Transverse colon (tissue), 4 donors: ENCODE measurements around the gene SMAD4. TPM values are rescaled to one million over a fixed set of nuclear protein-coding genes. Genes with fewer than 3 reads are reported as not detected.

ENCODE experiments used
- DNase-seq: peaks from one replicate; pipeline ENCODE4 v3.0.0-alpha.2; 2019
- H3K27ac ChIP-seq, 4 donors: fragments of 200-600 bp; sonication (generic); 2 replicates each; pipeline ENCODE4 v1.5.1; 2016 to 2018; ENCODE audit warnings: inconsistent platforms in 4 of 4
- H3K27me3 ChIP-seq: fragments of 200-600 bp; sonication (generic); 2 replicates; pipeline ENCODE4 v1.5.1; 2017; ENCODE audit warnings: inconsistent platforms
- H3K36me3 ChIP-seq, 4 donors: fragments of 200-600 bp; sonication (generic); 2 replicates each; pipeline ENCODE4 v1.5.1; 2017 to 2019; ENCODE audit warnings: inconsistent platforms in 4 of 4
- H3K4me1 ChIP-seq, 4 donors: fragments of 200-600 bp; sonication (generic); 2 replicates each; pipeline ENCODE4 v1.5.1; 2017 to 2020; ENCODE audit warnings: inconsistent platforms in 4 of 4
- H3K4me3 ChIP-seq, 4 donors: fragments of 200-600 bp; sonication (generic); 1 replicate in 1 of 4; 2 replicates in 3 of 4; pipeline versions ENCODE4 v1.5.1 to v1.6.1; 2017 to 2019; ENCODE audit warnings: inconsistent platforms in 4 of 4
- H3K9me3 ChIP-seq, 2 donors: fragments of 200-600 bp; sonication (generic); 2 replicates each; pipeline ENCODE4 v1.5.1; 2017 to 2019; ENCODE audit warnings: inconsistent platforms in 2 of 2
- EP300 ChIP-seq: sonication (generic); formaldehyde crosslinking; IDR thresholded peaks from one replicate; pipeline ENCODE4 v1.6.1; 2017; ENCODE audit warnings: antibody characterized with exemption, low read depth
- POLR2A ChIP-seq: fragments of 450-650 bp; IDR thresholded peaks from one replicate; pipeline ENCODE4 v1.6.1; 2016; ENCODE audit warnings: antibody characterized with exemption, mild to moderate bottlenecking, moderate library complexity
- POLR2AphosphoS5 ChIP-seq, 3 donors: sonication (generic); formaldehyde crosslinking; IDR thresholded peaks; one replicate each; pipeline ENCODE4 v1.6.1; 2016; ENCODE audit warnings: antibody characterized with exemption in 3 of 3
- WGBS, 2 donors: methylation state at CpG; one replicate each; pipeline ENCODE4 v1.1.5; 2018; ENCODE audit warnings: low coverage in 1 of 2; 5-methylcytosine and 5-hydroxymethylcytosine counted together
- in situ Hi-C, 4 donors: fragments of 200-750 bp; cut with MboI; loops; one replicate each; pipeline versions ENCODE4 v1.15.0 to v1.15.1; 2017; ENCODE audit warnings: low sequenced_read_pairs in 3 of 4, low pct_ligation_motif_present in 1 of 4, low pct_unique_long_range_greater_than_20kb in 1 of 4
- intact Hi-C: fragments of 100-400 bp; cut with DNase I; formaldehyde crosslinking; loops from one replicate; pipeline ENCODE4 v1.15.1; 2023; ENCODE audit warnings: low total_unique reads
- total RNA-seq, 4 donors: library from RNA; depleted of rRNA; stranded (reverse); fragments of >200 nt; gene quantifications; one replicate each; pipeline ENCODE4 v1.1.0, GENCODE V29; 2016
- TF ChIP-seq, protein P1 (sequence below), 5 experiments: fragments of 200-600 bp in 3 of 5; fragments of 450-650 bp in 2 of 5; sonication (generic) in 3 of 5; IDR thresholded peaks; 1 replicate in 2 of 5; 2 replicates in 3 of 5; pipeline ENCODE4 v1.5.1; 2016 to 2017; ENCODE audit warnings: antibody characterized with exemption in 5 of 5, inconsistent platforms in 3 of 5, mild to moderate bottlenecking in 2 of 5, moderate library complexity in 1 of 5

Gene SMAD4
- total RNA-seq, 4 donors from 2014 or later: 77.1 to 172 (median 85.6) TPM

DNA sequence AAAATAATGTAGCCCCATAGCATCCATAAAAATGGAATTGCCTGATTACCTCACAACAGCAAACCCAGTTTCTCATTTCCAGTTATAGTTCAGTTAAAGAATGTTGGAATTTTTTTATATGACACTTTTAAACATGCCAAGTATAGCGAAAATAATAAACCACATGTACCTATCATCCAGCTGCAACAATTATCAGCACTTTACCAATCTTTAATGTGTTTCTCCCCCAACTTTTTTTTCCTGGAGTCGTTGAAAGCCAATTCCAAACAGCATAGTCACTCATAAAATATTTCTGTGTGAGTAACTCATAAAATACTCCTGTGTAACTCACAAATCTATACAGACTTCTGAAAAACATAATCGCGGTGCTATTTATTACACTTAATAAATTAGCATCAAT lies 38.1 kb downstream of the SMAD4 start:
- in situ Hi-C loops: no loop called here
- no peak for TF ChIP-seq POLR2A
- peak in 1 of 3 donors; percentile 35 for TF ChIP-seq POLR2AphosphoS5 (IDR thresholded peaks at IDR 0.05)
- TF ChIP-seq, protein P1, sequence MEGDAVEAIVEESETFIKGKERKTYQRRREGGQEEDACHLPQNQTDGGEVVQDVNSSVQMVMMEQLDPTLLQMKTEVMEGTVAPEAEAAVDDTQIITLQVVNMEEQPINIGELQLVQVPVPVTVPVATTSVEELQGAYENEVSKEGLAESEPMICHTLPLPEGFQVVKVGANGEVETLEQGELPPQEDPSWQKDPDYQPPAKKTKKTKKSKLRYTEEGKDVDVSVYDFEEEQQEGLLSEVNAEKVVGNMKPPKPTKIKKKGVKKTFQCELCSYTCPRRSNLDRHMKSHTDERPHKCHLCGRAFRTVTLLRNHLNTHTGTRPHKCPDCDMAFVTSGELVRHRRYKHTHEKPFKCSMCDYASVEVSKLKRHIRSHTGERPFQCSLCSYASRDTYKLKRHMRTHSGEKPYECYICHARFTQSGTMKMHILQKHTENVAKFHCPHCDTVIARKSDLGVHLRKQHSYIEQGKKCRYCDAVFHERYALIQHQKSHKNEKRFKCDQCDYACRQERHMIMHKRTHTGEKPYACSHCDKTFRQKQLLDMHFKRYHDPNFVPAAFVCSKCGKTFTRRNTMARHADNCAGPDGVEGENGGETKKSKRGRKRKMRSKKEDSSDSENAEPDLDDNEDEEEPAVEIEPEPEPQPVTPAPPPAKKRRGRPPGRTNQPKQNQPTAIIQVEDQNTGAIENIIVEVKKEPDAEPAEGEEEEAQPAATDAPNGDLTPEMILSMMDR (IDR thresholded peaks at IDR 0.05): no peak
- TF ChIP-seq EP300: no peak
- Histone ChIP-seq H3K27me3 (no peaks in the 10 kb centered on the region), H3K36me3 (peaks cover 0 to 40% (median 6%) of the 10 kb centered on the region in 4 donors), H3K4me1 (peaks cover 0 to 14% (median 4%) of the 10 kb centered on the region in 4 donors), H3K27ac (peak overlapping the region in 3 of 4 donors; percentile 42 to 65 (median 51)), H3K9me3 (no peaks in the 10 kb centered on the region), H3K4me3 (no peak overlapping the region)
- 30 to 55% methylated on average over 4 of the region's 4 CpGs for WGBS, 2 donors
- intact Hi-C loops: no loop called here
- no peak for DNase-seq

DNA sequence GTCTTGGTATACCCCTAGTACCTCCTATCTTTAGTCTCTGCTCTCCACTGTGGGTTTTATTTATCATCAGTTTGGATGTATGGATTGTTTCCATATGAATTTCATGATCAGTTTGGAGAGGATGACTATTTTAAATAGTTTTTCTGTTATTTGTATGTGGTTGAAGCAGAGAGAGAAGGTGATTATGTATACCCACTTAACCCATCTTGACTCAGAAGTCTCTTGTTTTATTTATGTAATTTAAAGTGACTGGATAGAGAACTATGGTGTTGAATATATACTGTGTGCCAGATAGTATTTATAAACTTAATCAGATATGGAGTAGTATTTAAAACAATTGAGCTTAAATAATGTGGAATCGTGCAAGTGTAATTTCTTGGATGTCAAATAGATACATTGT lies 39.9 kb downstream of the SMAD4 start:
- intact Hi-C loops: no loop called here
- peaks cover 0 to 14% (median 6%) of the 10 kb centered on the region in 4 donors for H3K4me1 ChIP-seq
- no peaks in the 10 kb centered on the region for H3K9me3 ChIP-seq
- H3K27me3 ChIP-seq: no peaks in the 10 kb centered on the region
- H3K36me3 ChIP-seq: peaks cover 0 to 28% (median 6%) of the 10 kb centered on the region in 4 donors
- H3K4me3 ChIP-seq: no peak overlapping the region
- DNase-seq: no peak
- TF ChIP-seq EP300 (no peak), POLR2AphosphoS5 (IDR thresholded peaks at IDR 0.05) (no peak), POLR2A (no peak)
- TF ChIP-seq, protein P1 (IDR thresholded peaks at IDR 0.05): no peak
- in situ Hi-C loops: no loop called here
- 88 to 89% methylated on average over 1 of the region's 1 CpG for WGBS, 2 donors
- no peak overlapping the region for H3K27ac ChIP-seq

GRCh38 chr18:51070545-51070944 lies 40.5 kb downstream of the SMAD4 start:
- intact Hi-C loops (no loop called here), in situ Hi-C loops (no loop called here)
- Histone ChIP-seq H3K9me3 (no peaks in the 10 kb centered on the region), H3K4me3 (no peak overlapping the region), H3K27ac (no peak overlapping the region), H3K4me1 (peaks cover 0 to 18% (median 6%) of the 10 kb centered on the region in 4 donors), H3K36me3 (peaks cover 0 to 22% (median 4%) of the 10 kb centered on the region in 4 donors), H3K27me3 (no peaks in the 10 kb centered on the region)
- TF ChIP-seq, protein P1 (IDR thresholded peaks at IDR 0.05): no peak
- no peak for TF ChIP-seq POLR2AphosphoS5 (IDR thresholded peaks at IDR 0.05)
- TF ChIP-seq EP300: no peak
- TF ChIP-seq POLR2A: no peak
- DNase-seq: no peak
- 78 to 92% methylated on average over 2 of the region's 2 CpGs for WGBS, 2 donors

- Histone ChIP-seq H3K9me3 (no peaks in the 10 kb centered on the region), H3K27ac (no peak overlapping the region), H3K4me1 (peaks cover 0 to 11% (median 4%) of the 10 kb centered on the region in 4 donors), H3K27me3 (no peaks in the 10 kb centered on the region), H3K4me3 (no peak overlapping the region), H3K36me3 (peaks cover 0 to 29% (median 4%) of the 10 kb centered on the region in 4 donors)
- 89 to 90% methylated on average over 5 to 6 of the region's 6 CpGs for WGBS, 2 donors
- TF ChIP-seq, protein P1 (IDR thresholded peaks at IDR 0.05): no peak
- TF ChIP-seq POLR2AphosphoS5 (IDR thresholded peaks at IDR 0.05): no peak
- TF ChIP-seq POLR2A: no peak
- no peak for TF ChIP-seq EP300
- intact Hi-C loops (no loop called here), in situ Hi-C loops (no loop called here)
- DNase-seq: no peak
Measured at GRCh38 chr18:51072586-51073313, 42.7 kb downstream of the SMAD4 start.
